GM19397 (cell line): ENCODE measurements around the gene MGMT.

Source experiments
- ATAC-seq: cut with Tn5 transposase; IDR thresholded peaks from one replicate; pipeline ENCODE4 v1.9.1; 2021; ENCODE audit warnings: mild to moderate bottlenecking, moderate library complexity; ENCODE audit not compliant: unreplicated experiment

Gene MGMT

DNA sequence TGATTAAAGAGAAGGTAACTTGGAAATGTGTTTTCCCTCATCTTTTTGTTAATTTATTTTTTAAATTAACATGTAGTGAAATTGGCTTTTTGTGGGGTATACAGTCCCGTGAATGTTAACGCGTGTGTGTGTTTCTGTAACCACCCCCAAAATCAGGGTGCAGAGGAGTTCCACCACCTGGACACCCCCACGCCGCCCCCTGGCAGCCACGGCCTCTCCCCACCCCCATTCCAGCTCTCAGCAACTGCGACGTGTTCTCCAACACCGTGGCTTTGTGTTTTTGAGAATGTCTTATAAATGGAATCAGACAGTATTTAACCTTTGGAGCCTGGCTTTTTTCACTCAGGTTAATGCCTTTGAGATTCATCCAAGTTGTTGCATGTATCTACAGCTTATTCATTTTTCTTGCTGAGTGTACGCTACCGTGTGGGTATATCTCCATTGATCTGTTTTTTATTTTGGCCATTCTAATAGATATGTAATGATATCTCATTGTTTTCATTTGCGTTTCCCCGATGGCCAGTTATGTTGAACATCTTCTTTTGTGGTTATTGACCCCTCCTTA is 278.2 kb downstream of the MGMT start:
- no peak for ATAC-seq

- ATAC-seq = no peak
Measured at GRCh38 chr10:129754211-129755050, 287.4 kb downstream of the MGMT start.

- no peak for ATAC-seq
Measured at GRCh38 chr10:129755158-129755591, 288.1 kb downstream of the MGMT start.

DNA sequence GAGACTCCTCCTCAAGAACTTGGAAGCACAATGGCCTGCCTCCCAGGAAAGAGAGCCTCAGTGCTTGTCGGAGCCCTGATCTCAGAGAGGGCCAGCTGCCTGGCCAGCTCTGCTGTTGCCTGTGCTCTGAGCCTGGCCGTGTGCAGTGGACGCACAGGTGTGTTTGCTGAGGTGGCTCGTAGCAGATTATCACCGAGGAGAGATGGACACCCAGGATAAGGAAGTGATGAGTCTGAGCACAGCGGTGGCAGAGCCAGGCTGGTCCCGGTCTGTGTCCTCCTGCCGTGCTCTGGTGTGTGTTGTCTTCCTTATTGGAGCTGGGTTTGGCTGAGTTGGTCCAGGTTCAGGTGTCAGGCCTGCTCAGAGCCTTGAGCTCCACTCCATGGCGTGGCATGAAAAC is 288.6 kb downstream of the MGMT start:
- ATAC-seq = no peak

DNA sequence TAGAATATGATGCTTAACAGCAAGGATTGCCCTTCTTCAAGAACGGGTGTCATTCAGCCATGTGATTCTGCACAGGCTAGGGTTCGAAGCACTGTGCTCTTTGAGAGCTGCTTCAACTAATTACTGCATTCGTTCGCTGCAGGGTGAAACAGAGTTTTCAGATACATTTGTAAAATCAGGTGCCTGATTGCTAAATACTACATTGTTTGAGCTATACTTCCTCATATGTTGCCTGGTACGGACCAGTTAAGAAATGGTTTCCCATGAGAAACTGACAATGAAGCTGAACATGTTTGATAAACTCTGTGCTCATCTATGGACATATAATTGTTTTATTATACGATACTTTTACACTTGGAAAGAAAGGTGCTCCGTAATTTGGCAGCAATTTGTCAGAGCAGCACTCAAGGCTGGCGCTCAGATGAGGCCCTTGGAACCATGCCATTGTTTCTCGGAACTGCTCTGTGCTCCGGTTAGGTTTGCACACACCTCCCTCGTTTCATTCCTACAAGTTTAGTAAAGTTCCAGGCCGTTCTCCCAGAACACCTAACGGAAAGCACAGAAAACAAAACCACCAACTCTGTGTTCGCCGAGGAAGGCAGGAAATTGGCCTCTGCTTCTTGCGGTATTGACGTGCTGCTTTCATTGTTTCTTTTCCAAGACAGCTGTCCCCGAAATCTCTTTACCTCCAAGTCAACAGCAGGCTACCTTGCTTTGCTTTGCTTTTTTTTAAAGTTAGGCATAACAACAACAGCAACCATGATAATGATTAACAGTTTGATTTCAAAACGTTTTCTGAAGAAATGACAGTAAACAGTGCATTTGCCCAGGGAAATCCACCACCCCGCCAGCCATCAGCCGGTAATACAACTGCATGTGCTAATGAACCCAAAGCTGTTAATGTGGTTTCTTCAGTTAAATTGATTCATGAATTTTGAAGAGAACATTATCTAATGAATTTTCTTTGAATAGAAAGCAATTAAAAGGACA is 290.2 kb downstream of the MGMT start:
- no peak for ATAC-seq

DNA sequence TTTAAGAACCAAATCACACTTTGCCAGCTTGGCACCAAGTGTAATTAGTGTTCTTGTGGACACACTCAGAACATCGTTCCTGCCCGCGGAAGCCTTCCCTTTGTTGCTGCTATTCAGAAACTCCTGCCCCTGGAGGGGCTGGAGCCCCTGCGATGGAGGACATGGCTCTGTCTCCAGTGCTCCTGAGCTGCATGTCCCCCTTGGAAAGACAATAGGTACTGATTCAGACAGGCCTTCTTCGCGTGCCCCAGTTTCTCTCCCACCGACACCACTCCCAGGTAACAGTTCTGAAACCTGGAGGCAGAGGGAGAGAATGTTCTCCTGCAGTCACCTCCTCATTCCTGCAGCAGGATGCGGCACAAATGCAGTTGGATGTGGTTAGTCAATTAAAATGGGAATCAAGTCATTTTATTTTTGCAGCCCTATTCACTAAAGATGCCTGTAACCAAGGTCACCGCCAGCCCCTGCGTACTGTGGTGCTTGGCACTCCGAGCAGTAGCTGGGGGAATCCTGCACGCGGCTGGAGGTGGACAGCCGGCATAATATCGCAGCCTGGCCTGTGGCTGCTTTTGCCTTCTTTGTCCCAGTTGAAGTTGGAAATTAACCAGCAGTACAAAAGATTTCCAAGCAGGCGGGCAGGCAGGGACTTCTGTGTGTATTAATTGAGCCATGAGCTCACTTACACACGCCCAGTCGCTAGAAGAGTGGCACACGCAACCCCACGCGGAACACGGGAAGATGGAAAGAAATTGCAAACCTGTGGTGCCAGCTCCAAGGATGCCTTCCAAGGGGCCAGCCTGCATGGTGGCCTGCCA is 291.4 kb downstream of the MGMT start:
- no peak for ATAC-seq

DNA sequence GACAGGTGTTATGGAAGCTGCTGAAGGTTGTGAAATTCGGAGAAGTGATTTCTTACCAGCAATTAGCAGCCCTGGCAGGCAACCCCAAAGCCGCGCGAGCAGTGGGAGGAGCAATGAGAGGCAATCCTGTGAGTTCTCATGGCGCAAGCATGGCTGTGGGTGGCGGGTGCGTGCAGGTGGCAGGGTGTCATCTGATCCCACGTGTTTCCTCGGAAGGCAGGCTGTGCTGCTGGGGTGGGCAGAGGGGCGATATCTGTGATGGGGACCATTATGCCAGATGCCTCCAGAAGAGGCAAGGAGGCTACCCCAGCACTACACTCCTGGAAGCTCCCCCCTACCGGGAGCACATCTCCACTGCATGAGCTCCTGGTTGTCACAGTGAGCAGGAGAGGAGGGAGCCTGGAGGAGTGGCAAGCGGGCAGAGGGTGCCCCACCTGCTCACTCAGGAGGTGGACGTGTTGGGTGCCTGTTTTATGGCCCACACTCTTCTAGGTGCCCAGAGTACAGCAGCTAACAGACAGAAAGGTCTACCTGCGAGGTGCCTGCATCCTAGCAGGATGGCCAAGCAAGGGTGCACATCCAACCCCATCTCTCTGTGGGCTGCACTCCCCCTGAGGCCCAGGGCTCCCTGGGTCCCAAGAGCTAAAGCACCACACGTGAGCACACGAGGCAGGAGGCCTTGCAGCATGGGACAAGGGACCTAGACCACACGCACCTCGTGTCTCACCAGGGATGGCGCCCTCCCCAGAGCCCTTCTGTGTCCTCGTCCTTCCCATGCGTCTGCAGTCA is 292.4 kb downstream of the MGMT start:
- no peak for ATAC-seq

- ATAC-seq = no peak
Measured at GRCh38 chr10:129760003-129760315, 292.9 kb downstream of the MGMT start.

DNA sequence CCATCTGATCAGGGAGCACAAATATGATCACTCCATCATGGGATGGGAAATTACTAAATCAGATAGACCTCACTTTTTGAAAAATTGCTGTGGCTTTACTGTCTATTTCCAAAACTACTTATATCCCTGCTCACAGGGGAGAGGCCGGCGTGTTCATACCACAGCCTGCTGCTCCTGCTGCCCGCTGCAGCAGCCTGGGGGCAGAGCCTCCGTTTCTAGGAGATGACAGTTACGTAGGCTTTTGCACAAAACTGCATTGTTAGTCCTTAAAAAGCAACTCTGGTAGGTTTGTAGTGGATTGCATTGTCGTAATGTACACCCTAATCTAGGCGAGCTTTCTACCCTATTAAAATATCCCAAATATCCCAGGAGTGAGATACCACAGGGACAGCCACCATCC is 293.4 kb downstream of the MGMT start:
- ATAC-seq = no peak

DNA sequence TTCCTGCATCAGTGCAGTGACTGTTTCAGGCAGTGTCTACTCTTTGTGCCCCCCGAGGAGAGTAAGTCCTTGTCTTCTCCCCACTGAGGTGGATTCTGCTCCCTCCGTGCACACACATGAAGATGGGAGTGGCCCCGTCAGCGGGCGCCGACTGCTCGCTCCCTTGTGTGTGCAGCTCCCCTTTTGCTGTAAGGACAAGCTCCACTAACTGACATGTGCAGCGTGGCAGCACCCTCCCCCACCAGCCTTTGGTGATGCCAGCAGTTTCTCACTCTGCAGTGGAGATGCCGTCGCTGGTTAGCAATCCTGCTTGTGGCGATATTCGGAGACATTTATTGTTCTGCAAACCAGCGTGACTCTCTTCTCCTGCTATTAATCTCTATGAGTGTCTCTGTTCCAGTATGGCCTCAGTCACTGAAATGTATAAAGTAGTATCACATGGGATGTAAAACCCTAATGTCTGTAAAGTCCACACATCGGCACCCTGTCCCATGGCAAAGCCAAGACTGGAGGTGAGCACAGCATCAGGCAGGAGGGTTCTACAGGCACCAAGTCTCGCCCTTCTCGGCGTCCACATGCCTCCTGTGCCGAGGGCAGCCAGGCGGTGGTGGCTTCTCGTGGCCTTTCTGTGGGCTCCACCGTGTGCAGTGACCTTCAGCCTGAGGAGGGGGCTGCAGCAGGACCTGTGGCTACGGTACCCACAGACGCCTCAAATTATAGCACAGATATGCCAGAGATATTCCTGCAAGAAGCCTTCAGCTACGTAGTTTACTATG is 294.3 kb downstream of the MGMT start:
- ATAC-seq = no peak

DNA sequence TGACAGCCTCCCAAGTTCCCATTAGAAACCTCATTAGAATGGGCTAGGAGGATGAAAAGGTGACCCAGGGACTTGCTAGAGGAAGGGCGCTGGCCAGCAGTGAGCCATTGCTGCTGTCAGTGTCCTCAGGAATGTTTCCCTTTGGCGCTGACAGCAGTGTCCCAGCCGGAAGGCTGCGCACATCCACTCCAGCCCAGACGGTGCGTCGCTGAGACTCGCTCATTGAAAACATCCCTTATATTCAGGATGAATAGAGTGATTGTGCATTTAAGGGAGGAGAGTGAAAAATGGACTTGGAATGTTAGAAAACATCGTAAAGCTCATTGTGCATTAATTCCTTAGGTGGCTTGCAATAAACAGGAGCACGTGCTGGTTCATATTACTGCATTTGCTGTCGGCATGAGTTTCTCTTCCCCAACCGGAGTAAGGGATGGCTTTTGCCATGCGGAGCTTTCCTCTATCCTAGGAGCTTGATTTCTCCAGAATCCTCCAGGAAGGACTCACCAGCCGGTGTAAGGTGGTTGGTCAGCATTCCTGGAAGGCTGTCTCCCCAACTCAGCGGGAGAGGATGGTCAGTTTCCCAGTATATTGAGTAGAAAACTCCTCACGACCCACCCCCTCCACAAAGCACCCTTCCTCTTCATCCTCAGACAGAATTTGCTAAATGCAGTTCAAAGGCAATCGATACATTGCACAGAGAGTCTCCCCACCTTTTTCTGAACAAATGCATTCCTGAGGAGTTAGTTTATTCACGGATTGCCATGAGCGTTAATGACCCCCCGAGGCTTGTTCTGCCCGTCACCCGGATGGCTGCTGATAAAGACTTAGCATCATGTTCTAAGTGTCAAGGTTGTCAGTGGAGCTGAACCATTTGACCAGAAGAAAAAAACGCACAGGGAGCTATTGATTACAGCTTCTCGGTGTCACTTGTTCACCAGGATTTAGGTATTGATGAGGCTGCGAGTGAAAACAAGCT is 295.2 kb downstream of the MGMT start:
- ATAC-seq = no peak

DNA sequence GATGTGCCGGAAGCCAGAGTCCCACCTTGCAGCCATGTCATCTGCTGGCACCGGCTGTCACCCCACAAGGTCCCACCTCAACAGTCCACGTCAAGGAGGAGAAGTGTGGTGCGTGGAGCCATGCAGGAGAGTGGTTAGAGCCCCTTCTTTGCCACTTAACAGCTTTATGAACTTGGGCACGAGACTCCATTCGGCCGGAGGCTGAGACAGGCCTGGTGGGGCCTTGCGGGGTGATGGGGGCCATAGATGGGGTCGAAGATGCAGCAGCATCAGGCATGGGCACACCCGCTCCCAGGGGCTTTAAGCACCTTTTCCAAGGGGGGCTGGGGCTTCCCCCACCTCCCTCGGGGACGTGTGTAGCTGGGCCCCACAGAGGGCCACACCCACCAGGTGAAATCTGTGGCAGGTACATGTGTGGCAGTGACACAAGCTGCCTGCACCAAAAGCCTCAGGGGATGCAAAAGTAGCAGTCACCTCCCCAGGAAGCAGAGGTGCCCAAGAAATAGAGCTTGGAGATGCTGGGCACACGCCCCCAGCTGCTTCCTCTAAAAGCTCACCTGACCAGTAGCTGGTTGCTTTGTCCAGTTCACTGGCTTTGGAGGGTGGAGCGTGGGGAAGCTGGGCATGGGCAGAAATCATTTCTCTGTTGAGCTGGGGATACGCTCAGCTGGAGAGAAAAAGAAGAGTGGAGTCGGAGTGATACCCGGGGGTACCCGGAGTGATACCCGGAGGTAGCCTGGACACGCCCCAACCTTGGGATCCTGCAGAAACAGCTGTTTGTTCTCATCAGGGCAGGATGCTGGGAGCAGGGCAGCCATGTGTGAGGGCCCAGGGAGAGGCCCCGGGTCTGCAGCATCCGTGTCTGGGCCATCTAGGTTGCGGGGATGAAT is 297.2 kb downstream of the MGMT start:
- no peak for ATAC-seq

- no peak for ATAC-seq
Measured at GRCh38 chr10:129764901-129765663, 298.0 kb downstream of the MGMT start.

- no peak for ATAC-seq
Measured at GRCh38 chr10:129765664-129766550, 298.9 kb downstream of the MGMT start.
